ENCODE results near the gene SNX8. TPM values are rescaled to one million over a fixed set of nuclear protein-coding genes. Genes with fewer than 3 reads are reported as not detected.

SNX8 gene
- total RNA-seq, 4 donors from 2014 or later: 16.0 to 63.3 (median 31.6) TPM

DNA sequence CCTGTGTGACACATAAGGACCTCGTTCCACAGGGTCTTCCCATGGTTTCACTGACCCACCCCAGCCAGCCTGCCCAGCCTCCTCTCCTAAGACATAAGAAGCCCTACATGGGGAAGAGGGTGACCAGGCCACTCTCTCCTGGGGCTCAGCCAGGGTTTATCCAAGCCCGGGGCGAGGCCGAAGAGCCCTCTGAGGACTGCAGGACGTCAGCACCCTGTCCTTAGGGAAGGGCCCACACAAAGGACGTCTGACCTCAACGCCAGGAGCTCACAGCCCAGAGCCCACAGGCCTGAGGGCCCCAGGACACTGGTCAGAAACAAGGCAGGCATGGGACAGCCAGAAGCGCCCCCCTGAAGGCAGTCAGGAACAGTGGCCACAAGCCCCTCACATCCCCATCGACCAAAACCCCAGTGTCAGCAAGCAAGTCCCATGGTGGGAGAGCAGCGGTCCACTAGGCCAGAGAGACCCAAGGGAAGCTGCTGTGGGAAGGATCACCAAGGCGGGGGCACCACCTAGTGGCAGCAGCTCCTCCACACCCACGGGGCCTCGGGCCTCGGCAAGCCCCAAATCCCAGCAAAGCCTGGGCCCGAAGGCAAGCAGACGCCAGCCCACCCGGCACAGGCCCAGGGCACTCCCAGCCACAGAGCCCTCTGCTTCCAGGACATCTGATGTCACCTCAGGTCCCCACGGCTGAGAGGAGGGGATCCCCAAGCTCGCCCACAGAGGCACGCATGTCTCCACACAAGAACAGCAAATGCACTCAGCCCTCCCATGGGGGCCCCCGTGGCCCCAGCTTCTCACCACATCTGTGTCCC is 104.9 kb downstream of the SNX8 start:
- TF ChIP-seq, protein P1, sequence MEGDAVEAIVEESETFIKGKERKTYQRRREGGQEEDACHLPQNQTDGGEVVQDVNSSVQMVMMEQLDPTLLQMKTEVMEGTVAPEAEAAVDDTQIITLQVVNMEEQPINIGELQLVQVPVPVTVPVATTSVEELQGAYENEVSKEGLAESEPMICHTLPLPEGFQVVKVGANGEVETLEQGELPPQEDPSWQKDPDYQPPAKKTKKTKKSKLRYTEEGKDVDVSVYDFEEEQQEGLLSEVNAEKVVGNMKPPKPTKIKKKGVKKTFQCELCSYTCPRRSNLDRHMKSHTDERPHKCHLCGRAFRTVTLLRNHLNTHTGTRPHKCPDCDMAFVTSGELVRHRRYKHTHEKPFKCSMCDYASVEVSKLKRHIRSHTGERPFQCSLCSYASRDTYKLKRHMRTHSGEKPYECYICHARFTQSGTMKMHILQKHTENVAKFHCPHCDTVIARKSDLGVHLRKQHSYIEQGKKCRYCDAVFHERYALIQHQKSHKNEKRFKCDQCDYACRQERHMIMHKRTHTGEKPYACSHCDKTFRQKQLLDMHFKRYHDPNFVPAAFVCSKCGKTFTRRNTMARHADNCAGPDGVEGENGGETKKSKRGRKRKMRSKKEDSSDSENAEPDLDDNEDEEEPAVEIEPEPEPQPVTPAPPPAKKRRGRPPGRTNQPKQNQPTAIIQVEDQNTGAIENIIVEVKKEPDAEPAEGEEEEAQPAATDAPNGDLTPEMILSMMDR (IDR thresholded peaks at IDR 0.05; ENCODE audit: low read depth): no peak

DNA sequence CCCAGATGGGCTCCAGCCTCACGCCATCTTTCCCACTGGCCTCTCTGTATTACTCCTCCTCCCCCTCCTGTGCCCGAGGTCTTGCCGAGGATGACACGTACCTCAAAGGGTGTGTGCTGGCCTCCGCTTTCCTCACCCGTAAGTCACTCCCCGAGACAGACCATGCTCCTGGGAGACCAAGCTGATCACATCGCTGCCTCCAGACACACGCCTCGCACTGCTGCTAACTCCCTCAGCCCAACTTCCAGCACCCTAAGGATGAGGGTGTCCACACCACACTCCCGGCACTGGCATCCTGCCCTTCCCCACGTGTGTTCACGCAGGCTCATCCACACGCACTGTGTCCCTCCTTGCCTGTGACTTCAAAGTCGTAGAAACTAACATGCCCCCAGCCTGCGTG is 105.5 kb downstream of the SNX8 start:
- TF ChIP-seq, protein P1 (IDR thresholded peaks at IDR 0.05; ENCODE audit: low read depth): no peak

DNA sequence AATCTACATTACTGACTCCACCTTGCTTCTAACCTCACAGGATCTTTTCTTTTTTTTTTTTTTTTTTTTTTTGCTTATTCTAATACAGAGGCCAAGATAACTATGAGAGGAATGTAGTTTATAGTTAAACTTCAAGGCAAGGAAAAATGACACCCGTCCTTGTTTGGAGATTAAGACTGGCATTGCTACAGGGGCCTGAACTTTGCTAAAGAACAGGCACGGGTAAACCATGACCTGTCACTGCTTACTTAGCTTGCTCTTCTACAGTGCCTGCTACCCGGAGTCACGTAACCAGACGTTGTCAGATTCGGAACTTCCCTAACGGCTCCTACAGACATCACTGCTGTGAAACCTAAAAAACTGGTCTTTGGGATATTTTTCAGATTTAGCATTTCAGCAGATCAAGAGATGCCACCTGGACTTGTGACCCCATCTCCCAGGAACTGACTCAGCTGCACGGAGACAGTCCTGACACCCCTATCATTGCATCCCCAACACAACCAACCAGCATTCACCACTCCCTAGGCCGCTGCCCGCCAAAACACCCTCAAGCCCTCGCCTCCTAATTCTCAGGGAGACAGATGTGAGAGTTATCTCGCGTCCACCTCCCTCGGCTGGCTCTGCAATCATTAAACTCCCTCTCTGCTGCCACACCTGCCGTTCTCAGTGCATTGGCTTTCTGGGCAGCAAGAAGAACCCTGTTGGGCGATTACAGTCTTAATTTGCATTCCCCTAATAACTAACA is 109.0 kb downstream of the SNX8 start:
- TF ChIP-seq, protein P1 (IDR thresholded peaks at IDR 0.05; ENCODE audit: low read depth): no peak

DNA sequence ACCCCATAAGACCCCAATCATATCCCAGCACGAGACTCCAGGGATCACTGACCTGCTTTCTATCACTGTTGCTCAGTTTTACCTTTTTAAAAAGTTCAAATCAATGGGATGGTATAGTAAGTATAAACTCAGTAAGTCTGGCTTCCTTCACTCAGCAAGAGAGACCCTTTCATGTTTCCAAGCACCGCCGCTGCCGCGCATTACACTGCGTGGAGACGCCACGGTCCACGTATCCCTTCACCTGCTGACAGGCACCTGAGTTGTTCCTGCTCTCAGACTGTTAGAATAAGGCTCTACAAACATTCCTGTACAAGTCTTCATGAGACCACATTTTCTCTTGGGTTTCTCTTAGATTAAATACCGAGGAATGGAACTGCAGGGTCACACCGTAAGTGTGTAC is 109.8 kb downstream of the SNX8 start:
- TF ChIP-seq, protein P1 (IDR thresholded peaks at IDR 0.05; ENCODE audit: low read depth): no peak

DNA sequence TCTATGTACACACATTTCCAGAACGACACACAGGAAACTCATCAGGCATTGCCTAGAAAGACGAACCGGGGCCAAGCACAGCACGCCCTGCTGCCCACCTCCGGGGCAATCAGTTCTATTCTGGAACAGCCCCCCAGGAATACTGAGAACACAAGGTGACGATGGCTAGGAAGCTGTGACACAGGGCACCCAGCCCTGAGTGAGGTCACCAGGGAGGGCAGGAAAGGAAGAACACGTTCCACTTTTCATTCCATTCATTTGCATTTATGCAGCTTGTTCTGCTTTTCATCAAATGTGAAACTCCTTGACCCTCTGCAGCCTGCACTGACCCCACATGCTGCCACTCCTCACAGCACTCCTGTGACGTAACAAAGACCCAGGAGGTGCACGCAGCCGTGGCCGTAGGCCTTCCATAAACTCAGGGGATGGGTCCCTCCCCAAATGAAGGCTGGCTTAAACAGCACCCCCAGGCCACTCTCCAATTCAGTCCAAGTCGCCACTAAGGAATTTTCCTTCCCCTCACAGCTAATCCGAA is 110.4 kb downstream of the SNX8 start:
- TF ChIP-seq, protein P1 (IDR thresholded peaks at IDR 0.05; ENCODE audit: low read depth): no peak

DNA sequence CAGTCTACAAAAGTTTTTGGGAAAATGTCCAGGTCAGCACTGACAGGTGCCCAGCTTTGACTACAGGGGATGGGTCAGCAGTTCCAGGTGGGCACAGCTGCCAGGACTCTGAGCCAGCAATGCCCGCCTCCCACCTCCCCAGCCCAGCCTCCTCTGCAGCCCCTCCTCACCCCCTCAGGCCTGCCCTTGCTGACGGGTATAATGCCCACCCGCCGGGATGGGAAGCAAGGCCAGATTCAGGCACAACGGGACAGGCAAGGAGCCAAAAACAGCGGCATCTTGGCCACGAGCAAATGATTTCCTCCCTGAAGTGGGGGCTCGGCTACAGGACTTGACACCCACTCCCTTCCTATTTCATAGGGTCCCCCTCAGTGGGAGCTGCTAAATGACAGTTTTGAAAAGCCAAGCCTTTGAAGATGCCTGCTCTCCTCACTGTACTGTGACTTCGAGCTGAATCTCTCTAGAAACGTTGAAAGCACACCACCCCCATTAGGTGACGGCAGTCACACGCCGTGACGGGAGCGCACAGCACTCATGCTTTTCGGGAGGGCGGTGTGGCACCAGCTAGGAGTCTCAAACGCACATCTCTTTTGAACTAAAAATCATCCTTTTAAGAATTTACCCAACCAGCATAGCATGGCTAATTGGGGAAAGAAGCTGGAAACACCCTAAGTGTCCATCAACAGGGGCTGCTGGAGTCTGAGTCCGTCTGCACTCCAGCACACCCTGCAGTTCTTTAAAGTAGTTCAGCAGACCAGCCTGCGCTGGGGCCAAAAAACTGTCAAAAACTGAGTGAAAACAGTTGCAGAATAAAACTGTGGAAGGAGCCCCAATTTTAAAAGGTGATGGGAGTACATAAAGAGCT is 111.1 kb downstream of the SNX8 start:
- TF ChIP-seq, protein P1 (IDR thresholded peaks at IDR 0.05; ENCODE audit: low read depth): no peak

Measured in subcutaneous adipose tissue (tissue), 4 donors.